ENCODE measurements around the gene C1QTNF5.
"Not testable (repeated sequence)": the region's sequence is repeated elsewhere in the genome, so short reads cannot be mapped to it uniquely, and the experiment has no call there.

The C1QTNF5 gene

DNA sequence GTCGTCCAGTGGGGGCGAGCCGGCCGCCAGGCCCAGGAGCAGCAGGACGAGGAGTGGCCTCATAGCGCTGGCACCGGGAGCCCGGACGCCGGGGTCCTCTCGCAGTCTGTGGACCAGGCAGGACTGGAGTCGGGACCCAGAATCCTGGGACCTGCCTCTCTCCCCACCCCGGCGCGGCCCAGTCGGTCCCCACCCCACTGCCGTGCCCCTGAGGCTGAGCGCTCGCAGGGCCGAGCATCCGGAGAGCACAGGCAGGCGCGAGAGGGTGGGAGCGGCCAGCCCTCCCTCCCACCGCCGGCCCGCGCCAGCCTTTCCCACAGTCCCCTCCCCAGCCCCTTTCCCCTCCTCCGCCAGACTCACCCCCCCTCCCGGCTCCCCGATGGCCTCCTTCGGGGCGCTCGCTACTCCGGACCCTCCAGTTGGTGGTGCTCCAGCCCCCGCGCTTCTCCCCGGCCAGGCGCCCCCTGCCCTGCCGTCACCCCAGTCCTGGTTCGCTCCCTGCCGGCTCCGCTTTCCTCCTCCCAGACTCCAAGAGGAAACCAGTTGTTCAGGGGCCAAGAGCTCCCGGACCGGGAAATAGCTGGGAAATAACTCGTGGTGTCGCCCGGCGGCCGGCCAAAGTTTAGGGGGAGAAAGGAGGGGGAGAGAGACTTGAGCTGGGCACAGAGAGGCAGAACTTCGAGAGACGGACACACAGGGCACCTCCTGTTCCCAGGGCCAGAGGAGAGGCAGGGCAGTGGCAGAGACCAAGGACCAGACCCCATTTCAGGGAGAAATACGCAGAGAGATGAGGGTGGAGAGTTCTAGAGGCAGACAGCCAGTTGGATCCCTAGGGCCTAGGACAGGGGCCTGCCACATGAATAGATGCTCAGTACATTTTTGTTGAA, at the start of gene C1QTNF5:
Gene C1QTNF5, minus strand, starts transcription at position 549 of the 887 bp plus-strand sequence. Its CDS starts 486 bp downstream, at position 63.
- H3K4me3 ChIP-seq (ENCODE audit: low read depth, low read length), result peak within 1 kb of the TSS; percentile 50
- TF ChIP-seq, protein P1, sequence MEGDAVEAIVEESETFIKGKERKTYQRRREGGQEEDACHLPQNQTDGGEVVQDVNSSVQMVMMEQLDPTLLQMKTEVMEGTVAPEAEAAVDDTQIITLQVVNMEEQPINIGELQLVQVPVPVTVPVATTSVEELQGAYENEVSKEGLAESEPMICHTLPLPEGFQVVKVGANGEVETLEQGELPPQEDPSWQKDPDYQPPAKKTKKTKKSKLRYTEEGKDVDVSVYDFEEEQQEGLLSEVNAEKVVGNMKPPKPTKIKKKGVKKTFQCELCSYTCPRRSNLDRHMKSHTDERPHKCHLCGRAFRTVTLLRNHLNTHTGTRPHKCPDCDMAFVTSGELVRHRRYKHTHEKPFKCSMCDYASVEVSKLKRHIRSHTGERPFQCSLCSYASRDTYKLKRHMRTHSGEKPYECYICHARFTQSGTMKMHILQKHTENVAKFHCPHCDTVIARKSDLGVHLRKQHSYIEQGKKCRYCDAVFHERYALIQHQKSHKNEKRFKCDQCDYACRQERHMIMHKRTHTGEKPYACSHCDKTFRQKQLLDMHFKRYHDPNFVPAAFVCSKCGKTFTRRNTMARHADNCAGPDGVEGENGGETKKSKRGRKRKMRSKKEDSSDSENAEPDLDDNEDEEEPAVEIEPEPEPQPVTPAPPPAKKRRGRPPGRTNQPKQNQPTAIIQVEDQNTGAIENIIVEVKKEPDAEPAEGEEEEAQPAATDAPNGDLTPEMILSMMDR (IDR thresholded peaks at IDR 0.05), result no peak
- no peaks in the 10 kb centered on the region for H3K4me1 ChIP-seq

GRCh38 chr11:119389611-119390254, 49.0 kb upstream of the C1QTNF5 start:
- Histone ChIP-seq H3K4me1 (no peaks in the 10 kb centered on the region), H3K4me2 (ENCODE audit: low read length) (no peak overlapping the region), H3K9me3 (ENCODE audit: control insufficient read depth, low read length) (no peaks in the 10 kb centered on the region), H2AFZ (no peak overlapping the region), H3K27ac (no peak overlapping the region), H3K9ac (no peak overlapping the region), H3K27me3 (ENCODE audit: control insufficient read depth, insufficient read depth, low read length) (no peaks in the 10 kb centered on the region), H3K4me3 (ENCODE audit: low read depth, low read length) (no peak overlapping the region), H3K36me3 (ENCODE audit: control insufficient read depth, insufficient read depth, low read length) (no peaks in the 10 kb centered on the region), H3K79me2 (no peaks in the 10 kb centered on the region)
- TF ChIP-seq, protein P1 (IDR thresholded peaks at IDR 0.05), result peak; percentile 8

More for the DNA sequence above, at the start of gene C1QTNF5:
- Histone ChIP-seq H3K36me3 (ENCODE audit: control insufficient read depth, insufficient read depth, low read length) (no peaks in the 10 kb centered on the region), H3K79me2 (no peaks in the 10 kb centered on the region), H3K4me2 (ENCODE audit: low read length) (peak within 1 kb of the TSS; percentile 51), H2AFZ (peak within 1 kb of the TSS; percentile 62), H3K27ac (peak within 1 kb of the TSS; percentile 72), H3K27me3 (ENCODE audit: control insufficient read depth, insufficient read depth, low read length) (no peaks in the 10 kb centered on the region), H3K9ac (no peak within 1 kb of the TSS), H3K9me3 (ENCODE audit: control insufficient read depth, low read length) (no peaks in the 10 kb centered on the region)

DNA sequence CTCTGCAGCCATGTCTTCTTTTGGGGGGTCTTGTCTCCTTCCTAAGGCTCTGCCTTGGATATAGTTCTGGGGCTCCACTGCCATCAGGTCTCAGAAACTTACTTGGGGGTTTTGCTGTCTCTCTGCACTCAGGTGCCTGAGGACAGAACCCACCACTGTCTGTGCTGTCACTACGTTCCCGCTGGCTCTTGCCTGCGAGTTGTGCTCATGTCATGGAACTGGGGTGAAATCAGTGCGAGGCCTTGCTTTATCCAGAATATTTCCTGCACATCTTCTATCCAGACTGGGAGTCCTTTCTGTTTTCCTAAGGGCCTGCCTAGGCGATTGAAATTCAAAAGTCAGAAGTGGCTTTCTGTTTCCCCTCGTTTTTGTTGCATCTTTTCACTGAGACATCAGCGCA, 47.4 kb upstream of the C1QTNF5 start:
- Histone ChIP-seq H2AFZ (no peak overlapping the region), H3K4me1 (no peaks in the 10 kb centered on the region), H3K27me3 (ENCODE audit: control insufficient read depth, insufficient read depth, low read length) (no peaks in the 10 kb centered on the region), H3K36me3 (ENCODE audit: control insufficient read depth, insufficient read depth, low read length) (no peaks in the 10 kb centered on the region), H3K79me2 (no peaks in the 10 kb centered on the region), H3K9ac (no peak overlapping the region), H3K27ac (no peak overlapping the region), H3K4me3 (ENCODE audit: low read depth, low read length) (no peak overlapping the region), H3K4me2 (ENCODE audit: low read length) (no peak overlapping the region), H3K9me3 (ENCODE audit: control insufficient read depth, low read length) (no peaks in the 10 kb centered on the region)
- TF ChIP-seq, protein P1 (IDR thresholded peaks at IDR 0.05), result no peak

- H3K4me1 ChIP-seq, result peaks cover 4% of the 10 kb centered on the region
- H3K4me2 ChIP-seq (ENCODE audit: low read length), result no peak overlapping the region
- H3K4me3 ChIP-seq (ENCODE audit: low read depth, low read length), result no peak overlapping the region
- H3K36me3 ChIP-seq (ENCODE audit: control insufficient read depth, insufficient read depth, low read length), result no peaks in the 10 kb centered on the region
- H3K9ac ChIP-seq, result no peak overlapping the region
- TF ChIP-seq, protein P1 (IDR thresholded peaks at IDR 0.05), result no peak
- H3K27ac ChIP-seq, result no peak overlapping the region
- H3K79me2 ChIP-seq, result no peaks in the 10 kb centered on the region
- no peaks in the 10 kb centered on the region for H3K27me3 ChIP-seq (ENCODE audit: control insufficient read depth, insufficient read depth, low read length)
- no peaks in the 10 kb centered on the region for H3K9me3 ChIP-seq (ENCODE audit: control insufficient read depth, low read length)
- no peak overlapping the region for H2AFZ ChIP-seq
These were observed 43.6 kb upstream of the C1QTNF5 start for GRCh38 chr11:119384332-119384731.

GRCh38 chr11:119382513-119382912, 41.8 kb upstream of the C1QTNF5 start:
- not testable (repeated sequence) for H3K4me3 ChIP-seq (ENCODE audit: low read depth, low read length); H3K36me3 ChIP-seq (ENCODE audit: control insufficient read depth, insufficient read depth, low read length); H3K79me2 ChIP-seq; H3K4me2 ChIP-seq (ENCODE audit: low read length); H3K27ac ChIP-seq; H3K9me3 ChIP-seq (ENCODE audit: control insufficient read depth, low read length); H2AFZ ChIP-seq; H3K27me3 ChIP-seq (ENCODE audit: control insufficient read depth, insufficient read depth, low read length); H3K4me1 ChIP-seq; H3K9ac ChIP-seq
